Hematopoietic multipotent progenitor cell treated with erythropoietin and hydrocortisone succinate and interleukin-3 and kit ligand, for 8 days (in vitro differentiated cells): ENCODE measurements around the gene ZNF512.

Experiments
- DNase-seq: peaks from one replicate; pipeline ENCODE4 v3.0.0-alpha.2; 2015

Gene ZNF512

DNA sequence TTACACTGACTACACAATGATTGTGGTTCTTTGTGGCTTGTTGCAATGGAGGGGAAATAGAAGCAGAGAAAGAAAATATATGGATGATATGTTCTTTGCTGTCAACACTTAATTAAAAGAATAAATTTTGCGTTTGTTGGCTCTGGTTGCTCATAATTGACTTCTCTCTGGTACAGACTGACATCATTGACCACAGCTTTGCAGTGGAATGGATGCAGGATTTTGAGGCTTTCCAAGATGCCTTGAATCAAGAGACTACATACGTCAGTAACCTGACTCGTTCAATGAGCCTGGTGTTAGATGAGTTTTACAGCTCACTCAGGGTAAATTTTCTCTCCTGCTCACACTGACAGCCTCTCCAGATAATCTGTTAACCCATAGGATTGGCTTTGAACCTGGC, 55.9 kb downstream of the ZNF512 start:
- DNase-seq = no peak

DNA sequence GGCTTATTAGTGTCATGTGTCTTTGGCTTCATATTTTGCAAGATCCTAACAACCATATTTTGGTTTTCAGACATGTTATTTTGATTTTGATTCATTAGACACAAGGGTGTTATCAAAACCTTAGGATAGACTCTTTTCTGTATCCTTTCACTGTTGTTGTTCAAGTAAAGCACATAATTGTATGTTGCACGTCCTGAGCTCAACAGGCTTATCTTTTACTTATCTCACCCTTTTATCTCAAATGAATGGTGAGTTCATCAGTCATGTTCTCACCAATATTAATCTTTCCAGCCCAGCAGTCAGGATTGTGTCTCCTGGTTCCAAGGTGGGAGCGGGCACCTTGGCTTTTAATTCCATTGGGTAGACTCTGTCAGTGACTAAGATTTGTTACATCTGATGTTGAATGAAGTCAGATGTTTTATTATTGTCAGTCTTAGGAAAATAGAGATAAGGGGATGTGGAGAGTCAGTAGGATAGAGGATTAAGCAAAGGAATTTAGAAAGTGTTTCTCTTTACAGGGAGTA, 57.9 kb downstream of the ZNF512 start:
- DNase-seq = no peak

DNA sequence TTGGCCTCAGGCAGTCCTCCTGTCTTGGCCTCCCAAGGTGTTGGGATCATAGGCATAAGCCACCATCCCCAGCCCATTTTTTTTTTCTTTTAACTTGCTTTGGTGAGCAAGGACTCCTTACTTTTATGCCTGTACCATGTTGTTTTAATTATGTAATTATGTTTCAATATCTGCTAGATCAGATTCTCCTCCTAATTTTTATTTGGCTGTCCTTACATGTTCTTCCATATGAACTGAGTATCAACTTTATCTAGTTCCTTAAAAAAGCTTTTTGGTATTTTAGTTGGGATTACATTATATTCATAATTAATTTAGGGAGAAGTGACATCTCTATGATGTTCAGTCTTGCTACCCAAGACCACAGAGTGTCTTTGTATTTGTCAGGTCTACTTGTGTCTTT, 62.4 kb downstream of the ZNF512 start:
- DNase-seq = no peak

DNA sequence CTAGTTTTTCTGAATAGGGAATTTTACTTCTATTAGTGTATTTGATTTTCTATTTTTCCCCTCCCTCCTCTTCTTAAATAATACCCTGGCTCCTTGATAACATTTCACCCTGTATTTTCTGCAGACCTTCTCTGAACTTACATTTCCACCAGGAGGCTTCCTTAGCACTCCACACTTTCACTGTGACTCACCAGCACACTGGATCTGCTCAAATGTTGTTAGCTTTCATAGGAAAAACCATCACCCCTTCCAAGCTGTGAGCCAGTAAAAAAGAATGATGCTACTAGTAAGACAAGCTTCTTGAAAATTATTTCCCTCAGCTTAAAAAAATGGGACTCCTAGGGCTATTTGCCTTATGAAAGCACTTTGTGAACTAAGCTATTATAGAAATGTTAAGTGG, 64.4 kb downstream of the ZNF512 start:
- no peak for DNase-seq

DNA sequence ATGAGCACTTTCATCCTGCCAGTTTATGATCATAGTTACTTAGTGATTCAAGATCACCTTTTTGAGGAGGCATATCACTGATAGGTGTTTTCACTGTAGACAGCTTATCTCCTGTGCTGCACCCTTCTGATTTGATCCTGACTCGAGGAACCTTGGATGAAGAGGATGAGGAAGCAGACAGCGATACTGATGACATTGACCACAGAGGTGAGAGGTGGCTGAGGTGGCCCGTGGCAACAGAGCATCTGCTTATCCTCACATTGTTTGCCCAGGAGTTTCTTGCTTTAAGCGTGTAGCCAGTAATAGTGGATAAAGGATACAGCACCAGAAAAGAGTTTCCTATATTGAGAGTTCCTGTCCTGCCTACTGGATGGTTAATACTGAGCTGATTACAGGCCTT, 64.9 kb downstream of the ZNF512 start:
- no peak for DNase-seq

DNA sequence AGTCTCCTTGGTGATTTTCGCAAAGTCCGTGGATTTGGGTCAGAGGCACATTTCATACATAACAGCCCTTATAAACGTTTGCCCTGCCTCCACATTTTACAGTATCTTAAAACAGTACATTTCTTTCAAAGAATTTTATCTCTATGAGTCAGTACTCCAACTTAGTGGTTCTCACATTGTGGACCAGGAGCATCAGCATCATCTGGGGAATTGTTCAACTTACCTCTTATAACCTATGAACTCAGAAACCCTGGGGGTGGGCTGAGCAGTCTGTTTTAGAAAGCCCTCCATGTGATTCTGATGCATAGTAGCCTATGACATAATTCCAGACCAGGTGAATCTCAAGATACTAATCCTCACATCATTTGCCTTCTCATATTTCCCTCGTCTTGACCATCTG, 68.2 kb downstream of the ZNF512 start:
- no peak for DNase-seq

DNA sequence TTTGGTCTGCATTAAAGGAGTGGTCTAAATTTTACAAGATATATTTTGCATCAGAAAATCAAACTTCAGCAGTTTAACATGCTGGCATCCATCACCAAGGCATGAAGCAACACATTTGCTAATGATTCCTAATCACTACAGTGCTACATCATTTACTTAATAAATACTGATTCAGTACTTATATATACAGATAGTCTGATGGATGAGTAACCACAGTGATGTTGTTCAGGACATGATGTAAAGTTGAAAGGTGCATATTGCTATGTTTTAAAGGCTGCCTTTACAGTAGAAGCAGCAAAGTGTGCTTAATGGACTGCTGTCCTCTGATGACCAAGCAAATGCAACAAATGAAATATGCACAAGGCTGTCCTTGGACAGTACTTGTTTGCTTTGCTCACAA, 69.5 kb downstream of the ZNF512 start:
- no peak for DNase-seq

DNA sequence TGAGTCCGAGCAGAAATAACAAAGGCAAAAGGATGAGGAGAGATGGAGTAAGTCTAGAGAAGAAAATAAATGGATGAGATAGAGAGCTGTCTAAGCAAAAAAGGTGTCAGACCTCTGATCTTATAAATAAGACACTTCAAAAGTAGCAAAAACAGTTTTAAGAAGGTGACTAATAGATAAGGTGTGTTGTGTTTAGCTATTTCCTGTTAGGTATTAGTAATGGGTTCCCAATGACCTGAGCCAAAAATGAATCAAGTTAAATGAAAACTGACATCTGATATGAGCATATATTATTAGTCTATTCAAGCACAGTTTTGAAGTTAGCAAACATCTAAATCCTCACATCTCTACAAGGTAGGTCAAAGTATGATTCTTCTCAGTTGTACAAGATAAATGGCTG, 69.9 kb downstream of the ZNF512 start:
- DNase-seq = no peak

DNA sequence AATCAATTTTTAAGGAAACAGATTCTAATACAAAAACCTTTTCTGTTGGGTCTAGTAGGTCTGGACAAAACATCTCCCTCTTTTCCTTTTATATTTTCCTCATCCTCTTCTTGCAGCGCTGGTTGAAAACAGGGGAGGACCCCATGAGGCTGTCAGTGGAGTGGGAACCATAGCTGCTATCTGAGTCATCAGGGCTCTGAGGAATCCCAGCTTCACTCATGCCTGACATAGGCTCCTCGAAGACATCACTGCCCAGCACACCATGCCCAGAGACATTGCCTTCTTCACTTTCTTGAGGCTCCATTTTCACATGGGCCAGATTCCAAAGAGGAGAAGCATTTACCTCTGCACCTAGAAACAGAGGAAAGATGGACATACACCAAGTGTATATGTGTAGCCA, 70.6 kb downstream of the ZNF512 start:
- DNase-seq = no peak

DNA sequence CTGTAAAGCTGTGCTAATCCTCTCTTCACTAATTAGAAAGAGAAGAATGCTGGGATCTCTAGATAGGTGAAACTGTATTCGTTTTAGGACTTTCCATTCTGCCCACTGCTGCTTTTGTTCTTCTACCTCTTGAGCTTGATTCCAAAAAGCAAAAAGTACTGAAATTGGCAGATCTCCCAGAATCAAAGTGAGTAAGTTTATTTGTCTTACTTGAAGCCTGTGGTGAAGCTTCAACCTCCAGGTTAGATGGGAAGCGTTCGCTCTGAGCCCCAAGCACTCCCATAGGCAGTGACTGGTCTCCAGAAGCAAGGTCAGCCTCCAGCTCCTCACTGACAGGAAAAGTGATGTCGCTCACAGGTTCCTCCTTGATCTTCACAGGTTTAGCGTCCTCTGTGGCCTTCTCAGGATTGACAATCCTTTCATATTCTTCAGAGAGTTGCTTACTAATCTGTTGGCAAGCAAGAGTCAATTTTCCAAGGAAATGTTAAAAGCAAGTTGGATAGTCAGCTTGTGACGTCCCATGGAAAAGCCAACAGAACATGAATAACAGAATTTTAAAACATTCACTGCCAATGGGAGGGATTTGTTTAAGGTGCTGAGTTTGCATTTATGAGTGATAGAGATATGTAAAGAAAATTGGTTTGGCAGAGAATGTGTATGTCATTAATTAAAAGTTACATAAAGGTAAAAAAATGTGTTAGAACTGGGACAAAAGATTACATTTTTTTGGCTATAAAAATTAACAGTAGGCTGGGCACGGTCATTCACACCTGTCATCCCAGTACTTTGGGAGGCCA, 72.5 kb downstream of the ZNF512 start:
- DNase-seq = no peak

DNA sequence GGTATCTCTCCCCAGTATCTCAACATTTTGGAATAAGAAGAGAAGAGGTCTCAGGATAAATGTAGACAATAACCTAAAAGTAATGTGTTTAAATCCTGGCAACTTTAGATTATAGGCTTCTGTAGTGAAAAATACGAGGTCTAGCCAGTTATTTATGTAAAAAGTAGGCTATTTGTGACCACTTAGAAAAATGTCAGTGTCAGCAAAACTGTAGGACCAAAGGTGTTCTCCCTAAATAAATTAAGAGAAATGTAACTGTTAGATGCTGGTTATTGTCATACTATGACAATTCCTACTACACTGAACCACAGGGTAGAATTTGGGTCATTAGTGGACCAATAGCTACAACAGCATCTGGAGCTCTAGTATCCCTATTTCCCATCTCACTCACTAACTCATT, 78.5 kb downstream of the ZNF512 start:
- DNase-seq = no peak

DNA sequence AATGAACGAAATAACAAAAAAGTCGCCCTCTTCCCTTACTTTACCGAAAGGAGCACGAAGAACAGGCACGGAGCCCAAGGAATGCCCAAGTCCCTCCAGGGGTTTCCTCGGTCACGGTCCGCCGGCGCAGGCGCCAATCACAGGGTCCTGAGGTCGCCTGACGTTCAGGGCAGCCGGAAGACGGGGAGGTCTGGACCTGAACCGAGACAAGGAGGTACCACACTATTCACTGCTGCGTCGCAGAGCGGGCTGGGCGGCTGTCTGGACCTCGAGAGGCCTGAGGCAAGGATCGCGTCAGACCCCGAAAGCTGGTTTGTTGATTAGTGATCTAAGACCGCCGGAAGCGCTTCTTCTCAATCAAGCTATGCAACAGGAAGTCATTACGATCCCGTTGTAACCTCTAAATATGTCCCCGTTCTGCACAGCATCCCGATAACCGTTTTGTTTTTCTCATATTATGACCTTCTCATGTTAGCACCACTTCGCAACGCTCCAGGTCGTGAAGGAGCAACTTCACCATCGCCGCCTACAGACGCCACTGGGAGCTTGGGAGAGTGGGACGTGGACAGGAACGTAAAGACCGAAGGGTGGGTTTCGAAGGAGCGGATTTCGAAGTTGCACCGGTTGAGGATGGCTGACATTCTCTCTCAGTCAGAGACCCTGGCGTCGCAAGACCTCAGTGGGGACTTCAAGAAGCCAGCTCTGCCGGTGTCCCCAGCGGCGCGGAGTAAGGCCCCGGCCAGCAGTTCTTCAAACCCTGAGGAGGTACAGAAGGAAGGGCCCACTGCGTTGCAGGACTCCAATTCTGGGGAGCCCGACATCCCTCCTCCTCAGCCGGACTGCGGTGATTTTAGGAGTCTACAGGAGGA, 80.7 kb downstream of the ZNF512 start, which contains the start of the genes SLC4A1AP and SUPT7L:
SLC4A1AP (plus strand) TSS at position 605 of the 869 bp plus-strand sequence; CDS start at position 631, 26 bp downstream.
SUPT7L (minus strand) TSS at position 330 of the 869 bp plus-strand sequence. CDS start 1,422 bp downstream, outside the sequence.
- DNase-seq = peak; percentile 90

DNA sequence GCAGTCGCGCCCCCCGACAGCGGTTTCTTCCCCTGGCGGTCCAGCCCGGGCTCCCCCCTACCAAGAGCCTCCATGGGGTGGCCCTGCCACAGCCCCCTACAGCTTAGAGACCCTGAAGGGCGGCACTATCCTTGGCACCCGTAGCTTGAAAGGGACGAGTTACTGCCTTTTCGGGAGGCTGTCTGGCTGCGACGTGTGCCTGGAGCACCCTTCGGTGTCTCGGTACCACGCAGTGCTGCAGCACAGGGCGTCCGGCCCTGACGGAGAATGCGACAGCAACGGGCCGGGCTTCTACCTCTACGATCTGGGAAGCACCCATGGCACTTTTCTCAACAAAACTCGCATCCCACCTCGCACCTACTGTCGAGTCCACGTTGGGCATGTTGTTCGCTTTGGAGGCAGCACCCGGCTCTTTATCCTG, 81.3 kb downstream of the ZNF512 start:
- peak; percentile 10 for DNase-seq

DNA sequence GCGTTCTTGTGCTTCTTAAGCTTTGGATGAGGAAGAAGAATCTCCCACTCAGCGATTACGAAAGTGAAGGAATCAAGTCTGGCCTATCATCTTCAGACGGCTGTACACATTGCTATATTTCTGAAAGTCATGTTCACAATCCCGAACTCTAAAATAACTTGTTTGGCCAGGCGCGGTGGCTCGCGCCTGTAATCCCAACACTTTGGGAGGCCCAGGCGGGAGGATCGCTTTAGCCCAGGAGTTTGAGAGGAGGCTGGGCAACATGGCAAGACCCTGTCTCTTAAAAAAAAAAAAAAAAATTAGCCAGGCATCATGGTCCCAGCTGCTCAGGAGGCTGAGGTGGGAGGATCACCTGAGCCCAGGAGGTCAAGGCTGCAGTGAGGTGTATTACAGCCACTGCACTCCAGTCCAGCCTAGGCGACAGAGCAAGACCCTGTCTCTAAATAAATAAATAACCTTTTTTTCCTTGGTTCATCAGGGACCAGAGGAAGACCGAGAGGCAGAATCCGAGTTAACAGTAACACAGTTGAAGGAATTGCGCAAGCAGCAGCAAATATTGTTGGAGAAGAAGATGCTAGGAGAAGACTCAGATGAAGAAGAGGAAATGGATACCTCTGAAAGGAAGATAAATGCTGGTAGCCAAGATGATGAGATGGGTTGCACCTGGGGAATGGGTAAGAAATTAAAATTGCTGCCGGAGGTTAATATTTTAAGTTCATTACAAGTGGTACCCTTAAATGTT, 82.0 kb downstream of the ZNF512 start:
- DNase-seq = no peak

DNA sequence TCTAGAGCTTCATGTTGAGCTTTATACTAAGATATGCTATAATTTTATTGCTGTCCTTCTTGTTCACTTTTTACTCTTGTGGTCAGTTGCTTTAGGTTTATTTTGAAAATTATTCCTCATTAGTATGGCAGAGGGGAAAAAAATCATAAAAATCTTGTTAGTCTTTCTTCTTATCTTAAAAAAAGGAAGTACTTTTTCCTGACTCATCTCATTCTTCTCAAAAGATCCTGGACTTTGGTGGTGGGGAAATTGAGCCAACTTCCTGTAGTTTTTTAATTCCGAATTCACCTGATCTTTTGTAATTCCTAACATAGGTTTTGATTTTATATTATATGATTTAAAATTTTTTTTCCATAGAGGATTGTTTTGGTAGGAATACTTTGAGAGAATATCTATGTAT, 84.6 kb downstream of the ZNF512 start:
- no peak for DNase-seq

DNA sequence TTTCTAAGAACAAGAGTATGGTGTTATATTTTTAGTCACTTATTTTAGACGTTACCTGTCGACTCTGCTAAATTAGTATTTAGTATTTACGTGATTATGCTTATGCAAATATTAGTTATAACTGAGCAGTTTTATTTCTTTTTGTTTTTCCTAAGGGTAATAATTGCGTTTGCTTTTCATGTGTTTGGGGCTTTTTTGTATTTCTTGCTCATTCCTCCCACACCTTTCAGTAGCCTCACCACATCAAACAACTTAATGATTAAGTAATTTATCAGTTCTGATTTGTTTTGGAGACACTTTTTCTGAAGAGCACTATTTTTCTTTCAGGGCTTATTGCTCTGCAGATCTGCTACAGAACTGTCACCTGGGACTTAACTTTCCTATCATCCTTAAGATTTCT, 88.4 kb downstream of the ZNF512 start:
- no peak for DNase-seq
